Astrocyte of the cerebellum (primary cell): ENCODE data around the gene RAB3GAP2.

ENCODE experiments used
- DNase-seq: peaks from one replicate; pipeline ENCODE4 v3.0.0-alpha.2; 2011; ENCODE audit warnings: low read depth
- H3K4me3 ChIP-seq: 2 replicates; pipeline ENCODE4 v1.5.1; 2011; ENCODE audit warnings: mild to moderate bottlenecking, low read depth, low read length, moderate library complexity
- in situ Hi-C: cut with HindIII; loops from 2 replicates; pipeline ENCODE4 v1.10.0; 2017; ENCODE audit warnings: low sequenced_read_pairs
- TF ChIP-seq, protein P1 (sequence below): IDR thresholded peaks from 2 replicates; pipeline ENCODE4 v1.5.1; 2012; ENCODE audit warnings: low read length, low read depth, moderate library complexity, mild to moderate bottlenecking; ENCODE audit errors: missing control alignments

Gene RAB3GAP2

DNA sequence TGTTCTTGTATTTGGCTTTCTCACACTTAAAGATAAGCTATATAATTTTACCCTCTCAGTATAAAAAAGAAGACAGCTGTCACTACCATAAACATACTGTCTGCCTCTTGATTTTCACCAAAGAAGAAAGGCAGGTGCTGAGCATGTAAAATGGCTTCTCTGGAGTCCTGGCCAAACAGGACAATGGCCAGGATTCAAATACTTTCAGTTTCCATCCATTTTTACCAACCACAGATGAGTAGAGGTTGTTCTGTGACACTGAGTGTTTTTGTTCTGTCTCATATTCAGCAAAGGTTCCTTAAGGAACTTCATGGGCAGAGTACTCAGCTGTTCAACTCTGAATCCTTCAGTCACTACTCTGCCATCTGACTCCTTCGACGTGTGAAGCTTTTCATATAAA is 29.4 kb upstream of the RAB3GAP2 start:
- in situ Hi-C loops, result no loop called here
- no peak for DNase-seq
- H3K4me3 ChIP-seq, result no peak overlapping the region
- TF ChIP-seq, protein P1, sequence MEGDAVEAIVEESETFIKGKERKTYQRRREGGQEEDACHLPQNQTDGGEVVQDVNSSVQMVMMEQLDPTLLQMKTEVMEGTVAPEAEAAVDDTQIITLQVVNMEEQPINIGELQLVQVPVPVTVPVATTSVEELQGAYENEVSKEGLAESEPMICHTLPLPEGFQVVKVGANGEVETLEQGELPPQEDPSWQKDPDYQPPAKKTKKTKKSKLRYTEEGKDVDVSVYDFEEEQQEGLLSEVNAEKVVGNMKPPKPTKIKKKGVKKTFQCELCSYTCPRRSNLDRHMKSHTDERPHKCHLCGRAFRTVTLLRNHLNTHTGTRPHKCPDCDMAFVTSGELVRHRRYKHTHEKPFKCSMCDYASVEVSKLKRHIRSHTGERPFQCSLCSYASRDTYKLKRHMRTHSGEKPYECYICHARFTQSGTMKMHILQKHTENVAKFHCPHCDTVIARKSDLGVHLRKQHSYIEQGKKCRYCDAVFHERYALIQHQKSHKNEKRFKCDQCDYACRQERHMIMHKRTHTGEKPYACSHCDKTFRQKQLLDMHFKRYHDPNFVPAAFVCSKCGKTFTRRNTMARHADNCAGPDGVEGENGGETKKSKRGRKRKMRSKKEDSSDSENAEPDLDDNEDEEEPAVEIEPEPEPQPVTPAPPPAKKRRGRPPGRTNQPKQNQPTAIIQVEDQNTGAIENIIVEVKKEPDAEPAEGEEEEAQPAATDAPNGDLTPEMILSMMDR, result no peak

GRCh38 chr1:220300442-220301121 is 28.3 kb upstream of the RAB3GAP2 start:
- in situ Hi-C loops, result no loop called here
- no peak overlapping the region for H3K4me3 ChIP-seq
- TF ChIP-seq, protein P1, result no peak
- DNase-seq, result peak; percentile 79

DNA sequence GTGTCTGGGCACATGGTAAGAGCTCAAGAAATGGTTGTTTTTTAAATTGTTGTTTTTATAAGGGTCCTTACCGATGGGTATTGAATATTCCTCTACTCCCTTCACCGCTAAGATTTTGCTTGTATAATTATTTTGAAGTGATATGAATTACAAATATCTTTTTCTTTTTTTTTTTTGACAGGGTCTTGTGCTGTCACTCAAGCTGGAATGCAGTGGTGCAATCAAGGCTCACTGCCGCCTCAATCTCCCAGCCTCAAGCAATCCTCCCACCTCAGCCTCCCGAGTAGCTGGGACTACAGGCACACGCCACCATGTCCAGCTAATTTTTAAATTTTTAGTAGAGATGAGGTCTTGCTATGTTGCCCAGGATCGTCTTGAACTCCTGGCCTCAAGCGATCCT is 27.1 kb upstream of the RAB3GAP2 start:
- in situ Hi-C loops, result no loop called here
- H3K4me3 ChIP-seq, result no peak overlapping the region
- TF ChIP-seq, protein P1, result no peak
- DNase-seq, result no peak

DNA sequence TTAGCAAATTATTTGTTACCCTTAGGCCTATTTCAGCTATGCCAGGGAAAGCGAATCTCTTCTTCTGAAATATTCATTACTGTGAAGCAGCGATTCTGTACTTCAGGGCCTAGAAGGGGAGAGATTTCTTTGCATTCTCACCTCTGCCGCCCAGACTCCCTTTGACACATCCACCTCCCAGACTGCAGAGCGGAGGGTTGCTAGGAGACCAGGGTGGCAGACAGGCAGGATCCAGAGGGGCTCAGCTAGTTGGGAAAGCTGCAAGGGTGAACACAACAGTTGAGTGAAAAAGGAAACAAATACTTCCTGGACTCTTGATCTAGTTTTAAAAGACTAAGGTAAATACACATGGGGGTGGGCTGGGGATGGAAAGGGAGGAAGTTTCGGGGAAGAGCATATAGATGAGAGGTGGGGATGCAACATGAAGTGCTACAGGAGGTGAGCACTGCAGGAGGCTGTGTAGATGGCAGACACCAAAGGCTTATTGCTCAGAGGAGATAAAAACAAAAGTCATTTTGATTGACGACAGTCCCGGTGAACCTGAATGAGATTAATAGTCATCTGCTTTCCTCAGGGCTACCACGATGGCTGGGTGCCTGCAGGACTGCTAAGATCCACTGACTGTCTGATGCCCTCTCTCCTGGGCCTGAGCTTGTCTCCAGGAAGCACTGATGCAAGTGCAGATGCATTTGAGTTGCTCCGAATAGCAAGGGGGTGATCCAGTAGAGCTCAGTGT is 26.4 kb upstream of the RAB3GAP2 start:
- in situ Hi-C loops, result no loop called here
- DNase-seq, result no peak
- TF ChIP-seq, protein P1, result no peak
- H3K4me3 ChIP-seq, result no peak overlapping the region

- no peak overlapping the region for H3K4me3 ChIP-seq
- in situ Hi-C loops, result no loop called here
- DNase-seq, result no peak
- TF ChIP-seq, protein P1, result no peak
These were observed 24.7 kb upstream of the RAB3GAP2 start for GRCh38 chr1:220296981-220297380.

GRCh38 chr1:220294846-220295301 is 22.6 kb upstream of the RAB3GAP2 start:
- DNase-seq, result no peak
- TF ChIP-seq, protein P1, result no peak
- in situ Hi-C loops, result no loop called here
- no peak overlapping the region for H3K4me3 ChIP-seq
